Measurements from ENCODE around the gene PDLIM7.

The PDLIM7 gene

GRCh38 chr5:177434437-177434836, 63.0 kb downstream of the PDLIM7 start:
- no peak for DNase-seq (ENCODE audit: low read depth)
- TF ChIP-seq, protein P1, sequence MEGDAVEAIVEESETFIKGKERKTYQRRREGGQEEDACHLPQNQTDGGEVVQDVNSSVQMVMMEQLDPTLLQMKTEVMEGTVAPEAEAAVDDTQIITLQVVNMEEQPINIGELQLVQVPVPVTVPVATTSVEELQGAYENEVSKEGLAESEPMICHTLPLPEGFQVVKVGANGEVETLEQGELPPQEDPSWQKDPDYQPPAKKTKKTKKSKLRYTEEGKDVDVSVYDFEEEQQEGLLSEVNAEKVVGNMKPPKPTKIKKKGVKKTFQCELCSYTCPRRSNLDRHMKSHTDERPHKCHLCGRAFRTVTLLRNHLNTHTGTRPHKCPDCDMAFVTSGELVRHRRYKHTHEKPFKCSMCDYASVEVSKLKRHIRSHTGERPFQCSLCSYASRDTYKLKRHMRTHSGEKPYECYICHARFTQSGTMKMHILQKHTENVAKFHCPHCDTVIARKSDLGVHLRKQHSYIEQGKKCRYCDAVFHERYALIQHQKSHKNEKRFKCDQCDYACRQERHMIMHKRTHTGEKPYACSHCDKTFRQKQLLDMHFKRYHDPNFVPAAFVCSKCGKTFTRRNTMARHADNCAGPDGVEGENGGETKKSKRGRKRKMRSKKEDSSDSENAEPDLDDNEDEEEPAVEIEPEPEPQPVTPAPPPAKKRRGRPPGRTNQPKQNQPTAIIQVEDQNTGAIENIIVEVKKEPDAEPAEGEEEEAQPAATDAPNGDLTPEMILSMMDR (IDR thresholded peaks at IDR 0.05; ENCODE audit: low read length, missing control alignments): no peak
- H3K4me3 ChIP-seq (replicated peaks; ENCODE audit: low read depth, low read length): no peak overlapping the region

DNA sequence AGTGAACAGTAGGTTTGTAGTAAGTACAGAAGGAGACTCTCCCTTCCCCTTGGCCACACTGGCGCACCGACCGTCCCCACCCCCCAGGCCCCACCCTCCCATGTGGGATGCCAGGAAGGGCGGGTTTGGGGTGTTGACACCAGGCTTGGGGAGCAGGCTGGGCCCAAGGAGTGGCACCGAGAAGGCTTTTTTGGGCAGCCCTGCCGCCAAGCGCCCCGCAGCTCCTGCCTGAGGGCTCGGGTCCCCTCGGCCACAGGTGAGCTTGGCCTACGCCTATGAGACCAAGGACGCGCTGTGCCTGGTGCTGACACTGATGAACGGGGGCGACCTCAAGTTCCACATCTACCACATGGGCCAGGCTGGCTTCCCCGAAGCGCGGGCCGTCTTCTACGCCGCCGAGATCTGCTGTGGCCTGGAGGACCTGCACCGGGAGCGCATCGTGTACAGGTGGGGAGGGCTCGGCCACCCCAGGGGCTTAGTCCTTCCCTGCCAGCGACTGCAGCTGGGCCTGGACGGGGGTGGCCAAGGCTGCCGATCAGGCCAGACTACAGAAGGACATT, 63.7 kb downstream of the PDLIM7 start:
- no peak overlapping the region for H3K4me3 ChIP-seq (replicated peaks; ENCODE audit: low read depth, low read length)
- TF ChIP-seq, protein P1 (IDR thresholded peaks at IDR 0.05; ENCODE audit: low read length, missing control alignments): no peak
- no peak for DNase-seq (ENCODE audit: low read depth)

All from fibroblast of pulmonary artery (primary cell).